SU-DHL-6 (cell line): ENCODE data around the gene CREBBP.

ENCODE experiments used
- H2AFZ ChIP-seq: fragments of 200-600 bp; sonication (generic); 2 replicates; pipeline ENCODE4 v1.6.1; 2014; ENCODE audit warnings: low read depth, mild to moderate bottlenecking, moderate library complexity, mixed read lengths, antibody characterized with exemption, low read length; ENCODE audit not compliant: severe bottlenecking
- H3F3A ChIP-seq: fragments of 200-600 bp; shearing (Covaris generic); 2 replicates; pipeline ENCODE4 v1.6.0; 2016; ENCODE audit warnings: antibody characterized with exemption, mild to moderate bottlenecking; ENCODE audit not compliant: insufficient read depth
- H3K27ac ChIP-seq: fragments of 200-600 bp; sonication (generic); 2 replicates; pipeline ENCODE4 v1.5.1; 2016; ENCODE audit warnings: low read depth, mild to moderate bottlenecking, low read length, moderate library complexity, mixed read lengths
- H3K27me3 ChIP-seq: fragments of 200-600 bp; sonication (generic), shearing (Covaris generic); 2 replicates; pipeline ENCODE4 v1.6.0; 2014; ENCODE audit warnings: mild to moderate bottlenecking, low read length
- H3K36me3 ChIP-seq: fragments of 200-600 bp; sonication (generic); 2 replicates; pipeline ENCODE4 v1.6.1; 2014; ENCODE audit warnings: mild to moderate bottlenecking, low read length, mixed read lengths
- H3K4me2 ChIP-seq: fragments of 300-600, 200-600 bp; shearing (Covaris generic), sonication (generic); 2 replicates; pipeline ENCODE4 v1.6.0; 2014; ENCODE audit warnings: low read length, low read depth, mild to moderate bottlenecking; ENCODE audit not compliant: poor library complexity, severe bottlenecking
- H3K4me3 ChIP-seq: fragments of 200-600 bp; sonication (generic); 2 replicates; pipeline ENCODE4 v1.5.1; 2014; ENCODE audit warnings: antibody characterized with exemption, low read length, mild to moderate bottlenecking, mixed read lengths; ENCODE audit not compliant: insufficient read depth, poor library complexity, severe bottlenecking
- H3K79me2 ChIP-seq: fragments of 200-600 bp; sonication (generic); 2 replicates; pipeline ENCODE4 v1.6.1; 2014; ENCODE audit warnings: mild to moderate bottlenecking, low read length, moderate library complexity; ENCODE audit not compliant: insufficient read depth
- H3K9ac ChIP-seq: fragments of 200-600 bp; sonication (generic); 2 replicates; pipeline ENCODE4 v1.7.0; 2014; ENCODE audit warnings: mild to moderate bottlenecking, low read length
- H3K9me2 ChIP-seq: fragments of 200-600 bp; sonication (generic); replicated peaks from 2 replicates; pipeline ENCODE4 v1.6.1; 2014; ENCODE audit warnings: low read length; ENCODE audit not compliant: insufficient read depth
- H3K9me3 ChIP-seq: fragments of 200-600 bp; sonication (generic); 2 replicates; pipeline ENCODE4 v1.6.1; 2014; ENCODE audit warnings: low read length, mixed read lengths; ENCODE audit not compliant: insufficient read depth
- H4K20me1 ChIP-seq: fragments of 200-600 bp; sonication (generic); 2 replicates; pipeline ENCODE4 v1.6.1; 2014; ENCODE audit warnings: low read depth, mild to moderate bottlenecking, antibody characterized with exemption, low read length, moderate library complexity, mixed read lengths
- CTCF ChIP-seq: fragments of 200-600 bp; sonication (generic); IDR thresholded peaks from one replicate; pipeline ENCODE4 v1.5.1; 2017; ENCODE audit warnings: antibody characterized with exemption, mild to moderate bottlenecking, low read length, moderate library complexity; ENCODE audit not compliant: insufficient read depth, poor library complexity, severe bottlenecking
- EZH2phosphoT487 ChIP-seq: fragments of 200-600 bp; sonication (generic), shearing (Covaris generic); conservative IDR thresholded peaks from 2 replicates; pipeline ENCODE4 v1.6.1; 2018; ENCODE audit warnings: mild to moderate bottlenecking, antibody characterized with exemption, low read length, moderate library complexity, mixed read lengths

Gene CREBBP

GRCh38 chr16:3825103-3825502, 55.4 kb downstream of the CREBBP start:
- H3K9me2 ChIP-seq = no peaks in the 10 kb centered on the region
- H3F3A ChIP-seq = no peaks in the 10 kb centered on the region
- no peak overlapping the region for H3K9ac ChIP-seq
- H3K27ac ChIP-seq = no peak overlapping the region
- no peak overlapping the region for H3K4me3 ChIP-seq
- peaks cover 100% of the 10 kb centered on the region for H3K79me2 ChIP-seq
- TF ChIP-seq CTCF (no peak), EZH2phosphoT487 (no peak)
- H4K20me1 ChIP-seq = peaks cover 11% of the 10 kb centered on the region; the same call in 1 of the 2 replicates
- H3K27me3 ChIP-seq = no peaks in the 10 kb centered on the region
- H3K9me3 ChIP-seq = no peaks in the 10 kb centered on the region
- no peak overlapping the region for H2AFZ ChIP-seq
- H3K4me2 ChIP-seq = no peak overlapping the region
- no peaks in the 10 kb centered on the region; the same call in 1 of the 2 replicates for H3K36me3 ChIP-seq

GRCh38 chr16:3824121-3824795, 56.3 kb downstream of the CREBBP start:
- H3K79me2 ChIP-seq = peaks cover 100% of the 10 kb centered on the region
- H3K4me2 ChIP-seq = no peak overlapping the region
- H2AFZ ChIP-seq = no peak overlapping the region
- no peak overlapping the region for H3K27ac ChIP-seq
- no peaks in the 10 kb centered on the region for H3K36me3 ChIP-seq
- no peaks in the 10 kb centered on the region for H3K9me3 ChIP-seq
- TF ChIP-seq CTCF (no peak), EZH2phosphoT487 (no peak)
- H3F3A ChIP-seq = 0 out of 2 replicates have a peak, but pooled peaks cover 4% of the 10 kb centered on the region
- H4K20me1 ChIP-seq = peaks cover 7% of the 10 kb centered on the region; the same call in 1 of the 2 replicates
- H3K9me2 ChIP-seq = no peaks in the 10 kb centered on the region
- H3K9ac ChIP-seq = no peak overlapping the region
- no peaks in the 10 kb centered on the region for H3K27me3 ChIP-seq
- H3K4me3 ChIP-seq = no peak overlapping the region

GRCh38 chr16:3823427-3823826, 57.1 kb downstream of the CREBBP start:
- Histone ChIP-seq H4K20me1 (peaks cover 3% of the 10 kb centered on the region; the same call in 1 of the 2 replicates), H3K27me3 (no peaks in the 10 kb centered on the region), H3K9me3 (no peaks in the 10 kb centered on the region), H3K36me3 (no peaks in the 10 kb centered on the region), H3K9me2 (no peaks in the 10 kb centered on the region), H3K4me2 (no peak overlapping the region), H3K9ac (no peak overlapping the region), H2AFZ (no peak overlapping the region), H3K4me3 (no peak overlapping the region), H3K79me2 (peaks cover 100% of the 10 kb centered on the region), H3K27ac (no peak overlapping the region), H3F3A (0 out of 2 replicates have a peak, but pooled peaks cover 10% of the 10 kb centered on the region)
- TF ChIP-seq EZH2phosphoT487 = no peak
- no peak for TF ChIP-seq CTCF
